HEK293 (cell line): ENCODE measurements around the gene TTLL10.

Experiments used
- SETDB1 ChIP-seq: IDR thresholded peaks from one replicate; pipeline ENCODE4 v1.6.1; 2017; ENCODE audit warnings: mild to moderate bottlenecking, low read length, moderate library complexity, mixed read lengths; ENCODE audit not compliant: insufficient read length
- YY1 ChIP-seq: fragments of 450-650 bp; formaldehyde crosslinking; IDR thresholded peaks from 2 replicates; pipeline ENCODE4 v1.5.1; 2018; ENCODE audit warnings: missing biosample characterization, missing genetic modification characterization
- ZBTB7A ChIP-seq: fragments of 450-650 bp; formaldehyde crosslinking; IDR thresholded peaks from 2 replicates; pipeline ENCODE4 v1.5.1; 2016; ENCODE audit warnings: low read depth, missing biosample characterization, missing genetic modification characterization
- ZNF114 ChIP-seq: fragments of 450-650 bp; formaldehyde crosslinking; IDR thresholded peaks from 2 replicates; pipeline ENCODE4 v1.5.0; 2017; ENCODE audit warnings: missing biosample characterization, missing genetic modification characterization
- ZNF292 ChIP-seq: fragments of 450-650 bp; formaldehyde crosslinking; IDR thresholded peaks from 2 replicates; pipeline ENCODE4 v1.5.1; 2016; ENCODE audit warnings: low read depth, missing biosample characterization, missing genetic modification characterization, borderline replicate concordance
- ZNF324 ChIP-seq: fragments of 450-650 bp; formaldehyde crosslinking; IDR thresholded peaks from 2 replicates; pipeline ENCODE4 v1.5.1; 2016; ENCODE audit warnings: missing biosample characterization, missing genetic modification characterization
- ZNF558 ChIP-seq: fragments of 450-650 bp; formaldehyde crosslinking; IDR thresholded peaks from 2 replicates; pipeline ENCODE4 v1.5.1; 2016; ENCODE audit warnings: missing biosample characterization, missing genetic modification characterization
- ZNF660 ChIP-seq: fragments of 450-650 bp; IDR thresholded peaks from 2 replicates; pipeline ENCODE4 v1.5.1; 2018; ENCODE audit warnings: missing biosample characterization, mild to moderate bottlenecking, missing genetic modification characterization
- TF ChIP-seq, protein P1 (sequence below): fragments of 450-650 bp; formaldehyde crosslinking; IDR thresholded peaks from 2 replicates; pipeline ENCODE4 v1.5.1; 2016; ENCODE audit warnings: missing biosample characterization, missing genetic modification characterization
- TF ChIP-seq, protein P2 (sequence below): fragments of 450-650 bp; formaldehyde crosslinking; IDR thresholded peaks from 2 replicates; pipeline ENCODE4 v1.5.1; 2016; ENCODE audit warnings: missing biosample characterization, missing genetic modification characterization

DNA sequence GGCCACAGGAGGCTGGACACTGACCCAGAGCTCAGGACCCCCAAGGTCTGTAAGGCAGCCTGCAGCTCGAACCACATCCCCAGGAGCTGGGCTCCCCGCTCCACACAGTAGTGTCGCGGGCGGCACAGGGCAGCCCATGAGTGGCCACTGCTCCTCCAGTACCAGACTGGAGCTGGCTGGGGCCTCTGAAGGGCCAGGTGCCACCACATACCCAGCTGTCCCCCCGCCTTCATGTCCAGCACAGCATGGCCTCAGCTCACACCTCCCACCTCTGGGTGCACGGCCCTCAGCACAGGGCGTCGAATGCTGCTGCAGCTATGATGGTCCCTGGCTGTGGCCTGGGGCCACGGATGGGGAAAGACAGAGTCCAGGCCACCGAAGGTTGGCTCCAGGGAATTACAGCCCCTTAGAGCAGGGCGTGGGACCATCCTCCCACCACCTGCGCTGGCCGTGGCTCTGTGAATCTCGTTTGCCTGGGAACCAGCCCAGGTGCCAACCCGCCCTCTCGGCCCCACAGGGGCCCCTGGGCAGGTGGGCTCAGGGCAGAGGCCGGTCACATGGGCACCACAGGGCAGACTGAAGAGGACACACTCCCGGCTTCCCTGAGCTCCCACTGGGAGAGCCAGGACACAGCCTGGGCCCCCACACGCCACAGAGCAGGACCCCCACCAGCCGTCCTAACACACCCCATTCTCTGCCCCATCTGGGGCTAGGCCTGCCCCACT, 42.4 kb downstream of the TTLL10 start:
- no peak for TF ChIP-seq ZNF558
- TF ChIP-seq, protein P1, sequence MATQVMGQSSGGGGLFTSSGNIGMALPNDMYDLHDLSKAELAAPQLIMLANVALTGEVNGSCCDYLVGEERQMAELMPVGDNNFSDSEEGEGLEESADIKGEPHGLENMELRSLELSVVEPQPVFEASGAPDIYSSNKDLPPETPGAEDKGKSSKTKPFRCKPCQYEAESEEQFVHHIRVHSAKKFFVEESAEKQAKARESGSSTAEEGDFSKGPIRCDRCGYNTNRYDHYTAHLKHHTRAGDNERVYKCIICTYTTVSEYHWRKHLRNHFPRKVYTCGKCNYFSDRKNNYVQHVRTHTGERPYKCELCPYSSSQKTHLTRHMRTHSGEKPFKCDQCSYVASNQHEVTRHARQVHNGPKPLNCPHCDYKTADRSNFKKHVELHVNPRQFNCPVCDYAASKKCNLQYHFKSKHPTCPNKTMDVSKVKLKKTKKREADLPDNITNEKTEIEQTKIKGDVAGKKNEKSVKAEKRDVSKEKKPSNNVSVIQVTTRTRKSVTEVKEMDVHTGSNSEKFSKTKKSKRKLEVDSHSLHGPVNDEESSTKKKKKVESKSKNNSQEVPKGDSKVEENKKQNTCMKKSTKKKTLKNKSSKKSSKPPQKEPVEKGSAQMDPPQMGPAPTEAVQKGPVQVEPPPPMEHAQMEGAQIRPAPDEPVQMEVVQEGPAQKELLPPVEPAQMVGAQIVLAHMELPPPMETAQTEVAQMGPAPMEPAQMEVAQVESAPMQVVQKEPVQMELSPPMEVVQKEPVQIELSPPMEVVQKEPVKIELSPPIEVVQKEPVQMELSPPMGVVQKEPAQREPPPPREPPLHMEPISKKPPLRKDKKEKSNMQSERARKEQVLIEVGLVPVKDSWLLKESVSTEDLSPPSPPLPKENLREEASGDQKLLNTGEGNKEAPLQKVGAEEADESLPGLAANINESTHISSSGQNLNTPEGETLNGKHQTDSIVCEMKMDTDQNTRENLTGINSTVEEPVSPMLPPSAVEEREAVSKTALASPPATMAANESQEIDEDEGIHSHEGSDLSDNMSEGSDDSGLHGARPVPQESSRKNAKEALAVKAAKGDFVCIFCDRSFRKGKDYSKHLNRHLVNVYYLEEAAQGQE (tag by site-specific recombination), result no peak
- TF ChIP-seq, protein P2, sequence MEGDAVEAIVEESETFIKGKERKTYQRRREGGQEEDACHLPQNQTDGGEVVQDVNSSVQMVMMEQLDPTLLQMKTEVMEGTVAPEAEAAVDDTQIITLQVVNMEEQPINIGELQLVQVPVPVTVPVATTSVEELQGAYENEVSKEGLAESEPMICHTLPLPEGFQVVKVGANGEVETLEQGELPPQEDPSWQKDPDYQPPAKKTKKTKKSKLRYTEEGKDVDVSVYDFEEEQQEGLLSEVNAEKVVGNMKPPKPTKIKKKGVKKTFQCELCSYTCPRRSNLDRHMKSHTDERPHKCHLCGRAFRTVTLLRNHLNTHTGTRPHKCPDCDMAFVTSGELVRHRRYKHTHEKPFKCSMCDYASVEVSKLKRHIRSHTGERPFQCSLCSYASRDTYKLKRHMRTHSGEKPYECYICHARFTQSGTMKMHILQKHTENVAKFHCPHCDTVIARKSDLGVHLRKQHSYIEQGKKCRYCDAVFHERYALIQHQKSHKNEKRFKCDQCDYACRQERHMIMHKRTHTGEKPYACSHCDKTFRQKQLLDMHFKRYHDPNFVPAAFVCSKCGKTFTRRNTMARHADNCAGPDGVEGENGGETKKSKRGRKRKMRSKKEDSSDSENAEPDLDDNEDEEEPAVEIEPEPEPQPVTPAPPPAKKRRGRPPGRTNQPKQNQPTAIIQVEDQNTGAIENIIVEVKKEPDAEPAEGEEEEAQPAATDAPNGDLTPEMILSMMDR (tag by site-specific recombination), result no peak
- TF ChIP-seq ZNF114 (tag by site-specific recombination), result no peak
- TF ChIP-seq ZNF292 (tag by site-specific recombination), result no peak
- no peak for TF ChIP-seq ZNF660
- no peak for TF ChIP-seq YY1 (tag by site-specific recombination)
- TF ChIP-seq ZNF324 (tag by site-specific recombination), result no peak
- TF ChIP-seq ZBTB7A (tag by site-specific recombination), result no peak
- no peak for TF ChIP-seq SETDB1
